Activated CD8-positive, alpha-beta memory T cell treated with anti-CD3 and anti-CD28 coated beads for 24 hours (primary cell): Measurements from ENCODE around the gene RETREG1.

Source experiments
- DNase-seq: peaks from one replicate; pipeline ENCODE4 v3.0.0-alpha.2; 2020

Gene RETREG1

DNA sequence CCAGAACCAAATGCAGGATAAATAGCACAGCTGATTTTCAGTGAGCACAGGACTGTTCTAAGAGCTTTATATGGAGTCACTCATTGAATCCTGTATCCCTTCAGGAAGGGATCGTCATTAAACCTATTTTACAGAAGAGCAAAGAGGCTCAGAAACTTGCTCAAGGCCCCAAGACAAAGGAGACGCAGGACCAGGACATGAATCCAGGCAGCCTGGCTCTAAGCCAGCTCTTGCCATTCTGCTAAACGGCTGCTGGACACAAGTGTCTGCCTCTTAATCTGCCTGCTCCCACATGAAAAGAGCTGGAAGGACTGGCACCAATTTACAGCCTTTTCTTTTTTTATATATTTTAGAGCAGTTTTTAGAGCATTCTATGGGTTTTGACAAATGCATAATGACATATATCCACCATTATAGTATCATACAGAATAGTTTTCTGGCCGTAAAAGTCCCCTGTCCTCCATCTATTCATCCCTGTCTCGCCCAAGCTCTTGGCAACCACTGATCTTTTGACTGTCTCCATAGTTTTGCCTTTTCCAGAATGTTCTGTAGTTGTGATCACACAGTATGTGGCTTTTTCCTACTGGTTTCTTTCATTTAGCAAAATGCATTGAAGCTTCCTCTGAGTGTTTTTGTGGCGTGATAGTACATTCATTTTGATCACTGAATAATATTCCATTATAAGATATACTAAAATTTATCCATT lies 37.5 kb downstream of the RETREG1 start:
- DNase-seq, result no peak

DNA sequence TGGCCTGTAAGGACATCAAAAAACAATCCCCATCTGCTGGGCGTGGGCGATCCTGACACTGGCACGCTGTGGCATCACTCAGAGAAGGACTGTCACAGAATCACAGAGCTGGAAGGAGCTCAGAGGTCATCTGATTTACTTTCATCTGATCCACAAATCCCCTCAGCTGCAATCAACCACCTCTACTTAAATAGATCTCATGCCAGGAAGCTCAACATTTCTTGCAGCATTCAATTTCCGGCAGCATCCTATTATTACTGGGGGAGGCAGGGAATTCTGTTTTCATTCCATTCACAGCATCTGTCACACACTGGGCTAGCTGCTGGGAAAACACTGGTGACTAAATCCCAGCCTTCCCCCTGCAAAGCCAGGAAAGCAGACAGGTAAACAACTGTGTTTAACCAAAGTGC lies 38.3 kb downstream of the RETREG1 start:
- DNase-seq, result no peak

DNA sequence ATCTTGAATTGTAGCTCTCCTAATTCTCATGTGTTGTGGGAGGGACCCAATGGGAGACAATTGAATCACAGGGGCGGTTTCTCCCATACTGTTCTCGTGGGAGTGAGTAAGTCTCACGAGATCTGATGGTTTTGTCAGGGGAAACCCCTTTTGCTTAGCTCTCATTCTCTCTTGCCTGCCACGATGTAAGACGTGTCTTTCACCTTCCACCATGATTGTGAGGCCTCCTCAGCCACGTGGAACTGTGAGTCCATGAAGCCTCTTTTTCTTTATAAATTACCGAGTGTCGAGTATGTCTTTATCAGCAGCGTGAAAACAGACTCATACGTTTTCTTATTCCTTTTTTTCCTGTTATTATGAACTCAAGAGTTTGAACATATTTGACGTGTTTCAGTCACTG lies 39.1 kb downstream of the RETREG1 start:
- no peak for DNase-seq

DNA sequence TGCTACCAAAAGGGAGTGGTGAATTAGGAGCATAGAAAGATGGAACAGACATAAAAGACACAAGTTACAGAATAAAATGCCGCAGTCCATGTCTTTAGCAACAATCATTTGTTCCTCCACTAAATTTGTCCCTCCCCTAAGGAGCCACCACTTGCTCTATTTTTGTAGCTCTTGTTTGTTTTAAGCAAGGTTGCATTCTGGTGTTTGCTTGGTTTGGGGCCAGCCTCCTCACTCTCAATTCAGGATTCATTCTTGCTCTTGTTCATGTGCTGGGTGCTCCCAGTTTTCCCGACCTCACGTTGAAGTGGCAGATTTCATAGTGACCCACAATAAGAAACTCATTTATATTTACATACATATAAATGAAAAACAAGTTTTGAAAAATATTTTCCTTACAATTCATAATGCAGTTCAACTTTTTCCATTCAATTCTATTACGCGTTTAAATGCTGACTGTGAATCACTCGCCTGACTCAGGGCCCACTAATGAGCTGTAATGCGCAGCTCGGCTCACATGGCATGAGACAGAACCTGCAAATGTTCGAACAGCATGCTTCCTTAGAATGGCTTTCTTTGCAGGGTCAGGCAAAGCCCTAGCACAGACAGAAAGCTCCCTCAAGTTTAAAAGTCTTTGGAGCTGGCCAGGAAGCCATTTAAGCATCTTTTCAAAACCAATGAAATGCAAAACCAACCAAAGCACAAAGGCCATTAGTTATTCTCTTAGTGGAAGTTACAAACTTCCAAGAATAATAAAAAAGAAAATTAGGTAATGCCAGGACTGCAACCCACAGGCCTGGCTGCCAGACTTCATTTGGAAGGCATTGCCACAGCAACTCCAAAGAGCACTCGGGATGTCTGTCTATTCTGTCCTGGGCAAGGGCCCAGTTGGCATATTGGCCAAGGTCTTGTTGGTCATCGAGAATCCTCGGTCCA lies 41.7 kb downstream of the RETREG1 start:
- DNase-seq, result no peak

DNA sequence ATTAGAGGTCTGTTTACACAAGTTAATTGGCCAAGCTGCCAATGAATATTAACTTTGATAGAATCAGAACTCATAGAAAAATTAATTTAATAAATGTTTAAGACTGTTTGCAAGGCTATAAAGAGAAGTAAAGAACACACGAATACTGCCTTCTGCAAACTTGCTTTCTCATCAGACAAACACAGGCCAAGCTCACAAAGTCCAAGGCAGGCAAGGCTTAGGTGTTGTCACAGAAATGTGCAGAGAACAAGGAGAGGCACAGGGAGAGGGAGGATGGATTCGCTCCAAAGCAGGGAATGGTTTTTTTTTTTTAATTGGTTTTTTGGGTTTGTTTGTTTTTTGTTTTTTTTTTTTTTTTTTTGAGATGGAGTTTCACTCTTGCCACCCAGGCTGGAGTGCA lies 43.4 kb downstream of the RETREG1 start:
- DNase-seq, result no peak

DNA sequence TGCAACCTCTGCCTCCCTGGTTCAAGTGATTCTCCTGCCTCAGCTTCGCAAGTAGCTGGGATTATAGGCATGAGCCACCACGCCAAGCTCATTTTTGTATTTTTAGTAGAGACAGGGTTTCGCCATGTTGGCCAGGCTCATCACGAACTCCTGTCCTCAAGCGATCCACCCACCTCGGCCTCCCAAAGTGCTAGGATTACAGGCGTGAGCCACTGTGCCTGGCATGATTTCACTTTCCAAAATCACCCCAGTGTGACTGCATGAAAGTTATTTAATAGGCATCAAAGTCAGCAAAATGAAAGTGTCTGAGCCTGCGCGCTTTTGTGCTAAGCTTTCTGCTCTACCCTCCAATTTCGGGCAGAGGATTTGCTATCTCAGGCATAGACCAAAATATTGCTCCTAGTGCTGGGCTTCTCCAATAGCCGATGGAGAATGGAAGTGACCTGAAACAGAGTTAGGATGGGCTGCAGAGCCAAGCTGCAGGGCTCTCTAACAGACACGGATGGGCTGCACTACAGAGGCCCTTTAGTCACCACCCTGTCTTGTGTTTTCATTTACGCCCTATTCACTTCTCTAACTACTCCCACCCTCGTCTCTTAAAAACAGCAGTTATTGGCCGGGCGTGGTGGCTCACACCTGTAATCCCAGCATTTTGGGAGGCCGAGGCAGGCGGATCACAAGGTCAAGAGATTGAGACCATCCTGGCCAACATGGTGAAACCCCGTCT lies 44.3 kb downstream of the RETREG1 start:
- no peak for DNase-seq

DNA sequence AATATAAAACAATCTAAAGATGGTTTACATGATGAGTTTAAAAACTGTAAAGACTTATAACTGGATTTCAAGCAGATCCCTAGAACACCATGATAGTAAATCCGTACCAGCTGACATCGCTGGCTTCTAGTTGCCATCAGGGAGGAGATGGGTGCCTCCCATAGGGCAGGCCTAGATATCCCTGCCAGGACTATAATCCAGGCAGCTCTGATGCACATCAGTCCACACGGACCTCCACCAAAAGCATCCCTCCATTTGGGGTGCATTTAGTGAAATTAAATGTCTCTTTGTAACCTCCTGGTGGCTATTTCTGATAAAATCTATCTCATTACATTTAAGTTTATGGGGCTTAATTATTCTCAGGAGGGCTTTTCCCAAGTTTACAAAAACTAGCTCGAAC lies 45.8 kb downstream of the RETREG1 start:
- DNase-seq, result no peak

DNA sequence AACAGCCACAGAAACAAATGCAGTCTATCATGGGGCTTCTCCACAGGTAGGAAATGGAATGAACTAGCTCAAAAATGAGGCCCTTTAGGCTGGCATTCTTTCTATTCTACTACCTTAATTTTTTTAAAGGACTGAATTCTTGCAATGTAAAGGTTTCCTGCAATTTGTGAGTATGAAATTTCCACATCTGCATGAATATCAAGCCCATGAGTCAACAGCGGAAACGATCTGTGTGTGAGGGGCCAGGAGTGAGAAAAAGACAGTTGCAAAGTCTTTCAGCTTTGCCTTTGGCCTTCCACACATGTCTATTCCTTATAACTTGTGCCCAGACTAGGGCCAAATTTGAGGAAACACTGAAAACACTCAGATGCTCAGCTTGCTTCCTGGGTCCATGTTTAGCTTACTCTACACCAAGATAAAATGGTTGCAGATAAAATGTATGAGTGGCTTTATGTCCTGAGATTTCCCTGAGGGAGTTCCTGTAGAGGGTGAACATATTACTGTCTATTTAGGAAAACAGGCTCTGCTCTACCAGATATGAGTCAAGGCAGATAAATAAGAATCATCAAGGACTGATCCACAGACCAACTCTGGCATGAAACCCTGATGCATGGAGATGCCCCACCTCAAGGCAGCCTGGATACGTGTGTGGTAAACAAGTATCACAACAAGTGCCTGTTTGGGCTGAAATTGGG lies 46.5 kb downstream of the RETREG1 start:
- no peak for DNase-seq

DNA sequence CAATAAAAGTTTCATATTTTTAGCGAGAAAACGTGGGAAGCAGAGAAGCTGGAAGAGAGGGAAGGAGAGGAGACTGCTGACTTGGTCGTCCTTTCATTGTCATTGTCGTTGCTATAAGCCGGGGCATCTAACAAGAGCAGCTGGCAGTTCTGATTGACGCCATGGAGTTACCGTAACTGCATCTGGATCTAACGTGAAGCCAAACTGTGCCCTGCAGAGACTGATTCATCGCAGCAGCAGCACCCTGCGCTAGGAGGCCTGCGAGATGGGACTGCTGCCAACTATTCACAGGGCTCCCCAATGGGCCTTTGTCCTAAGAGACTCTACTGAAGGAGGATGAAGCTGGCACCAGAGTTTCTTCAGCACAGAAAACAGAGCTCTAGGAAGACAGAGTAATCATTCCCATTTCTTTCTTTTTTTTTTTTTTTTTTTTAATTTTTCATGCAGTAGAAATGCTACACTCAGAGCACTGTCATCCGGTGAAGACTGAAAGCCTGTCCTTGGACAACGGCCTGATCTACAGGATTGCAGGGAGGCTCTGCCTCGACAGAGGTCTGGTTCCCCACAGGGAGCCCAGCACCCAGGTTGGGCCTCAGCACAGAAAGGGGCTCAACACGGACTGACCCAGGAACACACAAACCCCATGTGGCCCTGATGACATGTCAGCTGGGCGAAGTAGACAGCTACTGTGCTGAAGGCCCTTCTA lies 47.8 kb downstream of the RETREG1 start:
- no peak for DNase-seq

DNA sequence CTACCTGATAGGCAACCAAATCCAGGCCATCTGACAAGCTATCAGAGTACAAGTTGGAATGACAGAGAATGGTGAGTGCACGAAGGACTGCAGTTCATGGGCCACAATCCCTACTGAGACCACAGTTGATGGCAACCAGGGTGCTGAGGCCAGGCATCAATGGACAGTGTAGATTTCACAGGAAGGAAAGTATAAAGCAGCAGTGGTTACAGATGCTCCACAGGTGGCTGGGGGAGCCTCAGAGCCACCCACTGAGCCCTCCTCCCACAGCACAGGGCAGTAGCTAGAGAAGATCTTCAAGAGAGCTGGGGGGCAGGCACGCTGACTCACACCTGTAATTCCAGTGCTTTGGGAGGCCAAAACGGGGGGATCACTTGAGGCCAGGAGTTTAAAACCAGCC lies 49.4 kb downstream of the RETREG1 start:
- DNase-seq, result no peak

DNA sequence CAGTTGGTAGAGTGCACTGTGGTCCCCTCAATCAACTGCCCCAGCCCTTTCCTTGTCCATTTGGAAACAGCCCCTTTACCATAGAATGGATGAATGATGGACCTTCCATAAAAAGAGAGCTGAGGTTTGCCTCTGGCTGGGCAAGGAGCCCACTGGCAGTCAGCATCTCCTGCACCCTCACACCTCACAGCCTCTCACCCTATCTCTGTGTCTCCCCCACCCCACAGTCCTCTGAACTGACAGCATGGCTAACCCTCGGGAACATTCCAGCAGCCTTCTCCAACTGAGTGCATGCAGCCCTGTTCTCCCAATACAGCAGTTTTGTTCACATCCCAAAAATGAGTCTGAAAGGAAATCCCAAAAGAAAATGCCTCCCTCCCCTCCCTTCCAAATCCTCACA lies 51.7 kb downstream of the RETREG1 start:
- DNase-seq, result no peak

DNA sequence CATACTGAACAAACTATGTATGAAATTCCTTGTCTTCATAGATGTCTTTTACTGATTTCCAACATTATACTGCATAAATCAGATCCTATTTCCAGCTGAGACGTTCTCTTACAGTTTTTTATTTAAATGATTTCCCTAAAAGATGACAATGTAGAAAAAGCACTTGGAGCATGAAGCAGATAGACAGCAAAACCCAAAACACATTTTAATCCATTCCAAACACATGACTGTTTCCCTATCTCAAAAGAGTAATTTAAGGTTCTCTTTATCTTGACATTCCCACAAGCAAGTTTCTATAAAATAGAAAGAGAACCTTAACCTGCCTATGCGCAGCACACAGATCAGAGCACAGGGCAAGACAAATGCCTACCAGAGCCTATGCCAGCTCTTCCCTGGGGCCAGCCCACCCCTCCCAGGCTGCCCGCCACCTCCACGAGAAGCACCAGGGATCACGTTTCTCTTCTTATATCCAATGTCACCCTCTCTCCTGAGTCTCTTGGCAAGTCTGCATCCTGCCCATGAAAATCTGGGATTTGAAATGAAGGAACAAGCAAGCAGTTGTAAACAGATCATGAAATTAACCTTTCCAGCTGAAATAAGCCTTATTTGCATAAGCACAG lies 52.4 kb downstream of the RETREG1 start:
- no peak for DNase-seq

DNA sequence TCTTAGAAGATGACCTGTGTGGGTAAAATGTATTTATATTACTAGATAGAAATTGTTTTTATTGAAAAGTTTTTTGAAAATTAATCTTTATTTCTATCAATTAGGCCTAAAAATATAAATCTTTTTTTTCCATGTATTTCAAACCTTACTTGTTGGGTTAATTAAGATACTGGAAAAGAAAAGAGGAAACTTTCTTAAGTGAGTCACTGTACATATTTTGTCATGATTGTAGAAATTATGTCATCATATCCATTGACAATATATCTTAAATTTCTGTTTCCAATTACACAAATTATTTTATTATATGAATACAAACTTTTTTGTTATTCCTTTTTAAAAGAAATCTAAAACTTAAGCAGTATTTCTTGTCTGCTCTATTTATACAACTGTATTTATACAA lies 53.1 kb downstream of the RETREG1 start:
- no peak for DNase-seq

DNA sequence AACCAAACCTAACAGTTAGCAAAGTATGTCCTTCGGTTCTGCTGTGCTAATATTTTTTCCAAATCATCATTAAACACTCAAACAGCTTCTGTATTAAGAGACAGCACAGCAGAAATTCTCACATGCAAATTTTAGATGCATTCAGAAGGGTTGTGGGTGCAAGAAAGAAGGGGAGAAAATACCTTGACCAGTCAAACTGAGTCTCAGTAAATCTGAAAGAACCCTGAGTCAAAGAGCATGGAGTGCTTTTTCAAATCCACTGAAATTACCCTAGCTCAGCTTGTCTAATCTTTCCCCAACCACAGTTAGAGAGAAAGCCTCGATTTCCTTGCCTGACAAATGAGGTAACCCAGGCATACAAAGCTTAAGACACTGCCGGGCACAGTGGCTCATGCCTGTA lies 55.1 kb downstream of the RETREG1 start:
- no peak for DNase-seq

DNA sequence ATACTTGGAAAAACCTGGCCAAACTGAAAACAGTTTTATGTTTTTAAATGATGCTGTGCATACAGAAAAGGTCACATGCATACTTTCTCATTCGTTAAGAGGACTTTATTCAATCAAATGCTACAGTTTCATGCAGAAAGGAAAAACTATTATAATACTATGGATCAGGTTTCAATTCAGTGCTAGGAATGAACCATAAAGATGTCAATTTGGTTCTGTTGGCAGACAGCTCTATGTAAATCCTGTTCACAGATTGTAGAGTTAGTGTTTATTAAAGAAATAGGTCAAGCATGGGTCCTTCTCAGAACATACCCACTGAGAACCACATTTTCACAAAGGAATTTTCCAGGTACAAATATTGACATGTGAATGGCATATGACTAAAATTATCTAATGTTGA lies 57.1 kb downstream of the RETREG1 start:
- DNase-seq, result no peak

DNA sequence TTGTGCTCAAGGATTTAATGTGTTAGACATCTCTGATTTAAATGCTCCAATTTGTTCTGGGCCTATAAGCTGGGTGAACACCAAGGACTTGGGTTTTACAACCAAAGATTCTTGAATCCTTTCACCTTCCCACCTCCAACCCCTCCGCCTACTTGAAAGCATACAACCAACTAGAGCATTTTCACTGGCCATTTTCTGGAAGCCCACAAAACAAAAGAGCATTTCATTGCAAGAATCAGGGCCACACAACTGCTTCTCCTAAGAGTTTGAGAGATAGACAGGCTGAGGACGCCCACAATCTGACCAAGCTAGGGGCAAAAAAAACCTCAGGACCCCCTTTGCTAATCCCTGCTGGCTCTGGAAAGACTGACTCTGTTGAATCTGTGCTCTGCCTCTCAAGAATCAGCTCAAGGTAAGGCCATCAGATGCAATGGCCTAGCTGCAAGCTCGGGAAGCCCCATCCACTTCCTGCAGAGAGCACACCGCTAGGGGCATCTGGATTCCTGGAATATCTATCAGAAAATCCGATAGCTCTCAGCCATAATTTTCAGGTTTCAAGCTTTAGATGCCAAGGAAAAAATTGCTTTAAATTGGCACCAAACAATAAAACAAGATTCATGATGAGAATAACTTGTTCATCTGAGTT lies 57.7 kb downstream of the RETREG1 start:
- DNase-seq, result no peak

DNA sequence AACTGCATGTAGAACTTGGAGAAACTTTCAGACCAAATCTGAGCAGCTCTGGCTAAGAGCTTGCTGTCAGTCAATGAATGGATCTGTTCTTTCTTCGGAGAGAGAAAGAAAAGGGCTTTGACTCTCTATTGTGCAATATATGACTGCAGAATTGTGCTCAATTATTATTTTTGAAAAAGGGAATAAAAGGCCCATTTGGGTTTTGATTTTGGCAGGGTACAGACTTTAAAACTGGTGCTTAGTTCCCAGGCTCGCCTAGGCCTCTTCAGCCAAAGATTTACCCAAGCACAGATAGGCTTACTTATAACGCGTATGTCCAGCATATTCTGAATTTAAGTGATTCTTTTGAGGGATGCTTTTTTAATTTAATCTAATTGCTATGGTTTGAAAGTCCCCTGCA lies 59.3 kb downstream of the RETREG1 start:
- DNase-seq, result no peak

DNA sequence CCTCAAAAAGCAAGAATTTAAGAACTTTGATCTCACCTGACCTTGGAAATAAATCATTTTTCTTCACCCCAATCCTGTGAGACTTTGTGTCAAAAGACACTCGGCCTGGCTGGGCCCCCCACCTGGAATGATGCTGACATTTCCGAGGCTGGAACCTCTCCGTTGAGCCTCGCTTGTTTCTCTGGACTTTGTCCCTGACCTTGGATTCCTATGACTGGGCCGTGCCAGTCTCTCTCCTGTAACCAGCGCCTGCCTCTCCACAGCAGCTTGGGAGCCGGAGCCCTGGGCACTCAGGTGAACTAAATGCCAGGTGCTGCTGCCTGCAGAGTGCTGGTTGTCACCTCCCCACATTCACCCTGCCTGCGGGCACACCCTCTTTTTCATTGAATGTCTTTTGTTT lies 62.7 kb downstream of the RETREG1 start:
- no peak for DNase-seq

DNA sequence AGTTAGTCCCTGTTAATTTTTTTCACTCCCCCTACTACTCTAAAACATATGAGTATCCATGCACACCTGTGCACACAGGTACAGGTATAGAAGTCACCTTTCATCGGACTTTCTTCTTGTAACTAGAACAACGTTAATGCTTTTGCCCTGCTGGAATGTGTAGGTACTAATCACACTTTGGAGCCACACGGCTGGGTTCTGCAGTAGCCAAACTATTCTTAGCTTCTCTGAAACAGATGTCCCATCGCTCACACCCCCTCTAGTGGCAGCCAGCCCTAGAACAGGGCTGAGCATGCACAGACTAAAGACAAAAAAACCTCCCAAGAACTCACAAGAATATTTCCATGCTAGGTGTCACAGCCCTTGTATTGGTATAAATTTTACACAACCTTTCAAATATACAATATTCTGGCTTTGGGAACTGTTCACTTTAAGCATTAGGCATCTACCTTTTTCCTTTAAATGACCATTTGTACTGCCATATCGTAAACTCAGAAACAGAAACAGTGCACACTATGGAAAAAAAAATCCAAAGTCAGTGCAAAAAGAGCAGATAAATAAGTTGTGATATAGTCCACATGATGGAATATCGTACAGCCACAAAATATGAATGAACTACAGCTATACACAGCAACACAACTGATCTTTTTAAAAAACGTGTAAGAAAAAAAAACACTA lies 64.0 kb downstream of the RETREG1 start:
- peak; percentile 72 for DNase-seq

DNA sequence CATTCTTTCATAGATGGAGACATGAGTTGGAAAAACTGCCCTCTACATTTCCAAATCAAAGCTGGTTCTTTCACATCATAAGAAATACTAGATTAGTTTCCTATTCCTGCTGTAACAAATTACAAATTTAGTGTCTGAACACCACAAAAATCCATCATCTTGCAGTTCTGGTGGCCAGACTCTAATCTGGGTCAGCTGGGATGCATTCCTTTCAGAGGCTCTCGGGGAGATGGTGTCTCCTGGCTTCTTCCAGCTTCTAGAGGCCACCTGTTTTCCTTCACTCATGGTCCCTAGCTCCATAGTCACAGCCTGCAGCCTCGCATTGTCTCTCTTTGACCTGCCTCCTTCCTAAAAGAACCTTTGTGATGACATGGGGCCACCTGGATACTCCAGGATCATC lies 65.2 kb downstream of the RETREG1 start:
- no peak for DNase-seq
